Tibial artery (tissue), 4 donors: ENCODE data around the gene GPR18.

Source experiments
- DNase-seq, 2 donors: peaks; one replicate each; pipeline ENCODE4 v3.0.0-alpha.2; 2019
- H3K27ac ChIP-seq, 2 donors: fragments of 200-600 bp; sonication (generic) in 1 of 2; 1 replicate in 1 of 2; 2 replicates in 1 of 2; pipeline ENCODE4 v1.5.1; 2018 to 2019; ENCODE audit warnings: mild to moderate bottlenecking in 1 of 2
- H3K27me3 ChIP-seq, 2 donors: fragments of 200-600 bp; sonication (generic) in 1 of 2; one replicate each; pipeline versions ENCODE4 v1.5.1 to v1.6.0; 2016 to 2019
- H3K36me3 ChIP-seq, 3 donors: fragments of 200-600 bp; sonication (generic) in 2 of 3; one replicate each; pipeline ENCODE4 v1.5.1; 2016 to 2019; ENCODE audit warnings: mild to moderate bottlenecking in 2 of 3
- H3K4me1 ChIP-seq, 4 donors: fragments of 200-600 bp; sonication (generic) in 2 of 4; 1 replicate in 3 of 4; 2 replicates in 1 of 4; pipeline ENCODE4 v1.5.1; 2016 to 2019
- H3K4me3 ChIP-seq, 2 donors: fragments of 200-600 bp; sonication (generic) in 1 of 2; 1 replicate in 1 of 2; 2 replicates in 1 of 2; pipeline ENCODE4 v1.5.1; 2018 to 2019; ENCODE audit warnings: mild to moderate bottlenecking in 2 of 2
- H3K9me3 ChIP-seq, 3 donors: fragments of 200-600 bp; sonication (generic) in 1 of 3; one replicate each; pipeline ENCODE4 v1.5.1; 2016 to 2019
- CTCF ChIP-seq, 2 experiments: fragments of 200-600 bp in 1 of 2; fragments of 450-650 bp in 1 of 2; IDR thresholded peaks; one replicate each; pipeline ENCODE4 v1.5.1; 2017 to 2019; ENCODE audit warnings: antibody characterized with exemption in 2 of 2, mild to moderate bottlenecking in 1 of 2, moderate library complexity in 1 of 2
- intact Hi-C: fragments of 100-400 bp; cut with DNase I; formaldehyde crosslinking; loops from one replicate; pipeline ENCODE4 v1.15.0; 2023; ENCODE audit warnings: low total_unique reads

GPR18 gene

GRCh38 chr13:99220199-99220935, 37.8 kb downstream of the GPR18 start:
- Histone ChIP-seq H3K27me3 (no peaks in the 10 kb centered on the region), H3K4me1 (peaks cover 0 to 29% (median 15%) of the 10 kb centered on the region in 4 donors), H3K9me3 (no peaks in the 10 kb centered on the region), H3K4me3 (no peak overlapping the region), H3K36me3 (peaks cover 0 to 4% (median 0%) of the 10 kb centered on the region in 3 donors), H3K27ac (no peak overlapping the region)
- DNase-seq = no peak
- TF ChIP-seq CTCF (IDR thresholded peaks at IDR 0.05) = no peak
- intact Hi-C loops = no loop called here

- peaks cover 0 to 27% (median 15%) of the 10 kb centered on the region in 4 donors for H3K4me1 ChIP-seq
- H3K4me3 ChIP-seq = no peak overlapping the region
- H3K27ac ChIP-seq = no peak overlapping the region
- H3K9me3 ChIP-seq = no peaks in the 10 kb centered on the region
- no peak for DNase-seq
- H3K27me3 ChIP-seq = no peaks in the 10 kb centered on the region
- TF ChIP-seq CTCF (IDR thresholded peaks at IDR 0.05) = no peak
- intact Hi-C loops = no loop called here
- peaks cover 0 to 4% (median 0%) of the 10 kb centered on the region in 3 donors for H3K36me3 ChIP-seq
Observed at GRCh38 chr13:99218969-99219368, 39.2 kb downstream of the GPR18 start.

GRCh38 chr13:99218545-99218944, 39.6 kb downstream of the GPR18 start:
- TF ChIP-seq CTCF (IDR thresholded peaks at IDR 0.05) = no peak
- H3K4me3 ChIP-seq = no peak overlapping the region
- H3K27me3 ChIP-seq = no peaks in the 10 kb centered on the region
- intact Hi-C loops = no loop called here
- H3K9me3 ChIP-seq = no peaks in the 10 kb centered on the region
- peaks cover 0 to 27% (median 15%) of the 10 kb centered on the region in 4 donors for H3K4me1 ChIP-seq
- H3K36me3 ChIP-seq = peaks cover 0 to 4% (median 0%) of the 10 kb centered on the region in 3 donors
- no peak overlapping the region for H3K27ac ChIP-seq
- no peak for DNase-seq

- TF ChIP-seq CTCF (IDR thresholded peaks at IDR 0.05) = no peak
- H3K4me1 ChIP-seq = peaks cover 0 to 27% (median 15%) of the 10 kb centered on the region in 4 donors
- no peak overlapping the region for H3K27ac ChIP-seq
- no peaks in the 10 kb centered on the region for H3K27me3 ChIP-seq
- intact Hi-C loops = no loop called here
- no peak overlapping the region for H3K4me3 ChIP-seq
- H3K9me3 ChIP-seq = no peaks in the 10 kb centered on the region
- H3K36me3 ChIP-seq = peaks cover 0 to 4% (median 0%) of the 10 kb centered on the region in 3 donors
- no peak for DNase-seq
Observed at GRCh38 chr13:99218126-99218525, 40.1 kb downstream of the GPR18 start.

- H3K9me3 ChIP-seq = no peaks in the 10 kb centered on the region
- H3K4me1 ChIP-seq = peaks cover 0 to 27% (median 15%) of the 10 kb centered on the region in 4 donors
- no peak for TF ChIP-seq CTCF (IDR thresholded peaks at IDR 0.05)
- no peaks in the 10 kb centered on the region for H3K27me3 ChIP-seq
- no peak overlapping the region for H3K4me3 ChIP-seq
- no peak overlapping the region for H3K27ac ChIP-seq
- no peak for DNase-seq
- peaks cover 0 to 4% (median 0%) of the 10 kb centered on the region in 3 donors for H3K36me3 ChIP-seq
- intact Hi-C loops = no loop called here
Observed at GRCh38 chr13:99217461-99218110, 40.6 kb downstream of the GPR18 start.
